HepG2 (cell line): Measurements from ENCODE around the gene NFS1. TPM values are rescaled to one million over a fixed set of nuclear protein-coding genes. Genes with fewer than 3 reads are reported as not detected.
A peak's percentile ranks its signal among the peaks of the same experiment; 100 is the strongest.

Experiments
- ARHGAP35 ChIP-seq: sonication (generic); formaldehyde crosslinking; IDR thresholded peaks from 2 replicates; pipeline ENCODE4 v1.9.0; 2022; ENCODE audit warnings: mild to moderate bottlenecking, inconsistent platforms, moderate library complexity, missing genetic modification reagents, borderline replicate concordance
- ASH2L ChIP-seq: fragments of 300-600, 200-600 bp; sonication (generic); IDR thresholded peaks from 2 replicates; pipeline ENCODE4 v1.7.0; 2017; ENCODE audit warnings: low read depth, mild to moderate bottlenecking, moderate library complexity, mixed read lengths, low read length; ENCODE audit not compliant: insufficient read length
- CENPBD1 ChIP-seq: sonication (generic); formaldehyde crosslinking; IDR thresholded peaks from 2 replicates; pipeline ENCODE4 v1.8.0; 2022; ENCODE audit warnings: missing genetic modification reagents, low read depth, mild to moderate bottlenecking, borderline replicate concordance
- EHMT2 ChIP-seq: fragments of 200-600 bp; sonication (generic); IDR thresholded peaks from 2 replicates; pipeline ENCODE4 v1.7.0; 2017; ENCODE audit warnings: antibody characterized with exemption, low read depth, low read length, borderline replicate concordance
- HNRNPL ChIP-seq: fragments of 200-400 bp; formaldehyde crosslinking; IDR thresholded peaks from 2 replicates; pipeline ENCODE4 v1.6.1; 2017; ENCODE audit warnings: mild to moderate bottlenecking, low read depth, low read length
- IRF9 ChIP-seq: sonication (generic); formaldehyde crosslinking; IDR thresholded peaks from 2 replicates; pipeline ENCODE4 v1.8.0; 2022; ENCODE audit warnings: missing genetic modification reagents, mild to moderate bottlenecking, borderline replicate concordance
- JDP2 ChIP-seq: sonication (generic); formaldehyde crosslinking; IDR thresholded peaks from 2 replicates; pipeline ENCODE4 v1.8.1; 2022; ENCODE audit warnings: missing genetic modification reagents, borderline replicate concordance
- MTF2 ChIP-seq: sonication (generic); formaldehyde crosslinking; IDR thresholded peaks from 2 replicates; pipeline ENCODE4 v1.5.0; 2020; ENCODE audit warnings: missing genetic modification reagents, borderline replicate concordance
- MXI1 ChIP-seq: IDR thresholded peaks from 3 replicates; pipeline ENCODE4 v1.6.1; 2012; ENCODE audit warnings: low read depth, low read length, inconsistent platforms, borderline replicate concordance
- PAF1 ChIP-seq: IDR thresholded peaks from 2 replicates; pipeline ENCODE4 v1.6.1; 2016; ENCODE audit warnings: missing genetic modification reagents, missing compliant biosample characterization
- POLR2AphosphoS2 ChIP-seq: IDR thresholded peaks from 2 replicates; pipeline ENCODE4 v1.6.1; 2011; ENCODE audit warnings: low read depth, low read length, improper control_type of control experiment
- PRDM15 ChIP-seq: sonication (generic); formaldehyde crosslinking; IDR thresholded peaks from 2 replicates; pipeline ENCODE4 v1.4.0; 2020; ENCODE audit warnings: missing genetic modification reagents
- RBFOX2 ChIP-seq: fragments of 200-400 bp; formaldehyde crosslinking; IDR thresholded peaks from 2 replicates; pipeline ENCODE4 v1.6.1; 2017; ENCODE audit warnings: low read depth, mild to moderate bottlenecking, low read length
- SMARCC2 ChIP-seq: fragments of 450-650 bp; IDR thresholded peaks from 2 replicates; pipeline ENCODE4 v1.6.1; 2017; ENCODE audit warnings: antibody characterized with exemption, mild to moderate bottlenecking
- SRF ChIP-seq: IDR thresholded peaks from 2 replicates; pipeline ENCODE4 v1.6.1; 2011; ENCODE audit warnings: mild to moderate bottlenecking, low read depth, low read length, moderate library complexity
- SRSF9 ChIP-seq: fragments of 200-400 bp; formaldehyde crosslinking; IDR thresholded peaks from 2 replicates; pipeline ENCODE4 v1.6.1; 2018; ENCODE audit warnings: borderline replicate concordance, mild to moderate bottlenecking, low read depth, low read length; ENCODE audit not compliant: insufficient read depth, poor library complexity, severe bottlenecking
- TOE1 ChIP-seq: sonication (generic); formaldehyde crosslinking; IDR thresholded peaks from 2 replicates; pipeline ENCODE4 v1.4.0; 2020; ENCODE audit warnings: mild to moderate bottlenecking, missing genetic modification reagents
- ZNF792 ChIP-seq: IDR thresholded peaks from 2 replicates; pipeline ENCODE4 v1.6.1; 2016
- polyA plus RNA-seq, 8 experiments: library from polyadenylated mRNA; depleted of rRNA in 3 of 8; stranded (reverse) in 7 of 8; unstranded in 1 of 8; fragments of >200 nt; fragmentation: Illumina TruSeq in 4 of 8; extraction: Trizol in 4 of 8; gene quantifications; 2 replicates each; pipeline versions ENCODE4 v1.2.1 to v1.2.3, GENCODE V29; 2011 to 2016; ENCODE audit warnings: low read depth in 4 of 8, missing spikeins in 1 of 8, mixed read lengths in 1 of 8; ENCODE audit not compliant: insufficient read depth in 1 of 8
- total RNA-seq, 5 experiments: library from RNA; depleted of rRNA; stranded (reverse); fragments of >200 nt; fragmentation: Illumina TruSeq; extraction: Trizol; gene quantifications; 2 replicates each; pipeline ENCODE4 v1.2.3, GENCODE V29; 2016; ENCODE audit warnings: low read depth in 1 of 5
- TF ChIP-seq, protein P1 (sequence below): sonication (generic); formaldehyde crosslinking; IDR thresholded peaks from 2 replicates; pipeline ENCODE4 v1.4.0; 2020; ENCODE audit warnings: missing genetic modification reagents
- TF ChIP-seq, protein P2 (sequence below): sonication (generic); formaldehyde crosslinking; IDR thresholded peaks from 2 replicates; pipeline ENCODE4 v1.5.0; 2020; ENCODE audit warnings: mild to moderate bottlenecking, missing genetic modification reagents

Gene NFS1
- total and polyA plus RNA-seq, 2 of the 13 experiments (the other 11 are each of a cell fraction or from before 2014, with no cell fraction given) = 65.9 to 88.1 TPM

GRCh38 chr20:35738410-35739179 lies 39.4 kb upstream of the NFS1 start (continued):
- TF ChIP-seq ASH2L (peak; percentile 48), MXI1 (0 out of 3 replicates have a peak, but pooled peaks have one; percentile 5), PAF1 (0 out of 2 replicates have a peak, but pooled peaks have one; percentile 70), SRSF9 (no peak), IRF9 (no peak), MTF2 (CRISPR knock-in tag) (no peak), ZNF792 (no peak), SMARCC2 (0 out of 2 replicates have a peak, but pooled peaks have one; percentile 6), JDP2 (no peak), HNRNPL (peak; percentile 37; the same call in 1 of the 2 replicates), CENPBD1 (CRISPR knock-in tag) (no peak), TOE1 (CRISPR knock-in tag) (no peak), EHMT2 (0 out of 2 replicates have a peak, but pooled peaks have one; percentile 7), ARHGAP35 (no peak), RBFOX2 (peak; percentile 69), POLR2AphosphoS2 (peak; percentile 41; the same call in 1 of the 2 replicates), SRF (no peak), PRDM15 (CRISPR knock-in tag) (0 out of 2 replicates have a peak, but pooled peaks have one; percentile 1)
- TF ChIP-seq, protein P1, sequence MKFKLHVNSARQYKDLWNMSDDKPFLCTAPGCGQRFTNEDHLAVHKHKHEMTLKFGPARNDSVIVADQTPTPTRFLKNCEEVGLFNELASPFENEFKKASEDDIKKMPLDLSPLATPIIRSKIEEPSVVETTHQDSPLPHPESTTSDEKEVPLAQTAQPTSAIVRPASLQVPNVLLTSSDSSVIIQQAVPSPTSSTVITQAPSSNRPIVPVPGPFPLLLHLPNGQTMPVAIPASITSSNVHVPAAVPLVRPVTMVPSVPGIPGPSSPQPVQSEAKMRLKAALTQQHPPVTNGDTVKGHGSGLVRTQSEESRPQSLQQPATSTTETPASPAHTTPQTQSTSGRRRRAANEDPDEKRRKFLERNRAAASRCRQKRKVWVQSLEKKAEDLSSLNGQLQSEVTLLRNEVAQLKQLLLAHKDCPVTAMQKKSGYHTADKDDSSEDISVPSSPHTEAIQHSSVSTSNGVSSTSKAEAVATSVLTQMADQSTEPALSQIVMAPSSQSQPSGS = no peak
- TF ChIP-seq, protein P2, sequence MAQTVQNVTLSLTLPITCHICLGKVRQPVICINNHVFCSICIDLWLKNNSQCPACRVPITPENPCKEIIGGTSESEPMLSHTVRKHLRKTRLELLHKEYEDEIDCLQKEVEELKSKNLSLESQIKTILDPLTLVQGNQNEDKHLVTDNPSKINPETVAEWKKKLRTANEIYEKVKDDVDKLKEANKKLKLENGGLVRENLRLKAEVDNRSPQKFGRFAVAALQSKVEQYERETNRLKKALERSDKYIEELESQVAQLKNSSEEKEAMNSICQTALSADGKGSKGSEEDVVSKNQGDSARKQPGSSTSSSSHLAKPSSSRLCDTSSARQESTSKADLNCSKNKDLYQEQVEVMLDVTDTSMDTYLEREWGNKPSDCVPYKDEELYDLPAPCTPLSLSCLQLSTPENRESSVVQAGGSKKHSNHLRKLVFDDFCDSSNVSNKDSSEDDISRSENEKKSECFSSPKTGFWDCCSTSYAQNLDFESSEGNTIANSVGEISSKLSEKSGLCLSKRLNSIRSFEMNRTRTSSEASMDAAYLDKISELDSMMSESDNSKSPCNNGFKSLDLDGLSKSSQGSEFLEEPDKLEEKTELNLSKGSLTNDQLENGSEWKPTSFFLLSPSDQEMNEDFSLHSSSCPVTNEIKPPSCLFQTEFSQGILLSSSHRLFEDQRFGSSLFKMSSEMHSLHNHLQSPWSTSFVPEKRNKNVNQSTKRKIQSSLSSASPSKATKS (CRISPR knock-in tag) = no peak
